ENCODE results near the gene PON3.

The PON3 gene

DNA sequence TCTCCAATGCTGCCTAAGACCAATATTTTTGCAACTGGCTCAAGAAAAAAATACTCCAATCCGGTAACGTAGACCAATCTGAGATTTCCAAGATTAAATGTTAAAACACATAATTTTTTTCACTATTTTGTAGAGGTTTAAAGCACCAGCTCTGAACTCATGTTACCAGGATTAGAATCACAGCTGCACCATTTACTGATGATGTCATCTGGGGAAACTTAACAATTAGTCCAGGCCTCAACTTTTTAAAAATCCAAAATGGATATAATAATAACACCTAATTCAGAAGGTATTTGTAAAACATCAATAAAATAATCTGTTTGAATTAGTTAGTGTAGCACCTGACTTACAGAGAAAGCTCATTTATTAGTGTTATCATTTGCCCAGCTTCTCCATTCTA, 86.2 kb downstream of the PON3 start:
- Histone ChIP-seq H3K27me3 (ENCODE audit: insufficient read depth, poor library complexity, severe bottlenecking) (no peaks in the 10 kb centered on the region), H3K27ac (ENCODE audit: poor library complexity, severe bottlenecking) (no peak overlapping the region), H3K4me1 (ENCODE audit: insufficient read depth, poor library complexity, severe bottlenecking) (no peaks in the 10 kb centered on the region), H3K9me3 (ENCODE audit: severe bottlenecking) (no peaks in the 10 kb centered on the region), H3K36me3 (ENCODE audit: low read depth) (no peaks in the 10 kb centered on the region), H3K4me3 (ENCODE audit: severe bottlenecking) (no peak overlapping the region)
- TF ChIP-seq, protein P1, sequence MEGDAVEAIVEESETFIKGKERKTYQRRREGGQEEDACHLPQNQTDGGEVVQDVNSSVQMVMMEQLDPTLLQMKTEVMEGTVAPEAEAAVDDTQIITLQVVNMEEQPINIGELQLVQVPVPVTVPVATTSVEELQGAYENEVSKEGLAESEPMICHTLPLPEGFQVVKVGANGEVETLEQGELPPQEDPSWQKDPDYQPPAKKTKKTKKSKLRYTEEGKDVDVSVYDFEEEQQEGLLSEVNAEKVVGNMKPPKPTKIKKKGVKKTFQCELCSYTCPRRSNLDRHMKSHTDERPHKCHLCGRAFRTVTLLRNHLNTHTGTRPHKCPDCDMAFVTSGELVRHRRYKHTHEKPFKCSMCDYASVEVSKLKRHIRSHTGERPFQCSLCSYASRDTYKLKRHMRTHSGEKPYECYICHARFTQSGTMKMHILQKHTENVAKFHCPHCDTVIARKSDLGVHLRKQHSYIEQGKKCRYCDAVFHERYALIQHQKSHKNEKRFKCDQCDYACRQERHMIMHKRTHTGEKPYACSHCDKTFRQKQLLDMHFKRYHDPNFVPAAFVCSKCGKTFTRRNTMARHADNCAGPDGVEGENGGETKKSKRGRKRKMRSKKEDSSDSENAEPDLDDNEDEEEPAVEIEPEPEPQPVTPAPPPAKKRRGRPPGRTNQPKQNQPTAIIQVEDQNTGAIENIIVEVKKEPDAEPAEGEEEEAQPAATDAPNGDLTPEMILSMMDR (IDR thresholded peaks at IDR 0.05; ENCODE audit: poor library complexity, severe bottlenecking) = no peak
- DNase-seq (ENCODE audit: low spot score) (no peak), ATAC-seq (ENCODE audit: low read depth) (no peak)

Measured in RWPE2 (cell line).